ENCODE data around the gene LDHD. TPM values are rescaled to one million over a fixed set of nuclear protein-coding genes. Genes with fewer than 3 reads are reported as not detected.

The LDHD gene
- total RNA-seq, 1 donor from 2014 or later, result not detected

- no peaks in the 10 kb centered on the region for H3K36me3 Mint-ChIP-seq (ENCODE audit: low read depth)
These were observed 46.4 kb downstream of the LDHD start for GRCh38 chr16:75070012-75070841.

GRCh38 chr16:75068085-75069031 lies 48.2 kb downstream of the LDHD start:
- no peak overlapping the region for H3K27ac Mint-ChIP-seq
- peaks cover 22% of the 10 kb centered on the region for H3K27me3 Mint-ChIP-seq
- no peaks in the 10 kb centered on the region for H3K36me3 Mint-ChIP-seq (ENCODE audit: low read depth)
- H3K4me3 Mint-ChIP-seq, result no peak overlapping the region
- H3K9me3 Mint-ChIP-seq, result no peaks in the 10 kb centered on the region
- POLR2A ChIA-PET, result no interaction called here
- ATAC-seq (ENCODE audit: low read depth) (no peak), DNase-seq (no peak)
- CTCF ChIA-PET, result interaction anchor here (1.1 kb wide), 1 partner anchor 42 kb away, joined by 4 read pairs; no protein-coding TSS in a partner anchor
- intact Hi-C loops (cut with micrococcal nuclease), result no loop called here
- H3K4me1 Mint-ChIP-seq, result peaks cover 14% of the 10 kb centered on the region
- no peak for TF ChIP-seq CTCF (IDR thresholded peaks at IDR 0.05)

More at GRCh38 chr16:75070012-75070841, 46.4 kb downstream of the LDHD start:
- ATAC-seq (ENCODE audit: low read depth), result no peak
- POLR2A ChIA-PET, result no interaction called here
- Mint-ChIP-seq H3K27ac (no peak overlapping the region), H3K9me3 (no peaks in the 10 kb centered on the region), H3K4me3 (no peak overlapping the region), H3K4me1 (peaks cover 25% of the 10 kb centered on the region), H3K27me3 (peaks cover 19% of the 10 kb centered on the region)
- CTCF ChIA-PET, result no interaction called here
- intact Hi-C loops (cut with micrococcal nuclease), result no loop called here
- no peak for TF ChIP-seq CTCF (IDR thresholded peaks at IDR 0.05)
- DNase-seq, result no peak

GRCh38 chr16:75066861-75067447 lies 49.6 kb downstream of the LDHD start:
- no peaks in the 10 kb centered on the region for H3K9me3 Mint-ChIP-seq
- H3K27me3 Mint-ChIP-seq, result peaks cover 29% of the 10 kb centered on the region
- no peak for TF ChIP-seq CTCF (IDR thresholded peaks at IDR 0.05)
- CTCF ChIA-PET, result no interaction called here
- no peak for DNase-seq
- intact Hi-C loops (cut with micrococcal nuclease), result no loop called here
- ATAC-seq (ENCODE audit: low read depth), result no peak
- POLR2A ChIA-PET, result no interaction called here
- H3K27ac Mint-ChIP-seq, result no peak overlapping the region
- H3K4me3 Mint-ChIP-seq, result no peak overlapping the region
- peaks cover 12% of the 10 kb centered on the region for H3K4me1 Mint-ChIP-seq
- H3K36me3 Mint-ChIP-seq (ENCODE audit: low read depth), result no peaks in the 10 kb centered on the region

- TF ChIP-seq CTCF (IDR thresholded peaks at IDR 0.05), result no peak
- ChIA-PET POLR2A (no interaction called here), CTCF (no interaction called here)
- no peak for DNase-seq
- Mint-ChIP-seq H3K9me3 (no peaks in the 10 kb centered on the region), H3K27ac (no peak overlapping the region), H3K27me3 (peaks cover 37% of the 10 kb centered on the region), H3K4me3 (no peak overlapping the region), H3K4me1 (peaks cover 12% of the 10 kb centered on the region), H3K36me3 (ENCODE audit: low read depth) (no peaks in the 10 kb centered on the region)
- no peak for ATAC-seq (ENCODE audit: low read depth)
- intact Hi-C loops (cut with micrococcal nuclease), result no loop called here
These were observed 50.9 kb downstream of the LDHD start for GRCh38 chr16:75065521-75066149.
